Measurements from ENCODE around the gene MXRA7.
A peak's percentile ranks its signal among the peaks of the same experiment; 100 is the strongest.

Gene MXRA7

GRCh38 chr17:76690596-76691280 is 20.0 kb downstream of the MXRA7 start:
- Histone ChIP-seq H3K4me1 (ENCODE audit: control insufficient read depth, insufficient read depth, low read length) (peaks cover 11% of the 10 kb centered on the region), H3K9me3 (ENCODE audit: control insufficient read depth, insufficient read depth, low read depth, low read length) (no peaks in the 10 kb centered on the region), H3K27ac (ENCODE audit: extremely low read depth, low read depth, low read length) (no peak overlapping the region), H3K36me3 (ENCODE audit: control insufficient read depth in 2 of 2, insufficient read depth in 1 of 2, low read length in 2 of 2) (peaks cover 0 to 22% of the 10 kb centered on the region in 2 experiments; a peak in 2 of 3 replicates), H3K4me3 (ENCODE audit: low read depth, low read length) (no peak overlapping the region)
- CTCF ChIA-PET = interaction anchor here (0.6 to 14.2 kb wide), 9 partner anchors 9 to 365 kb away, joined by 3 to 175 read pairs (median 4); partner anchors contain the start of gene MXRA7
- no peak for TF ChIP-seq ZFP37 (tag by site-specific recombination; IDR thresholded peaks at IDR 0.05)
- TF ChIP-seq KLF1 (tag by site-specific recombination; IDR thresholded peaks at IDR 0.05) = no peak
- peak; percentile 76 for TF ChIP-seq ZNF121 (tag by site-specific recombination; IDR thresholded peaks at IDR 0.05)
- POLR2A ChIA-PET = interaction anchor here (0.9 to 2.1 kb wide), 2 partner anchors 9 to 28 kb away, joined by 3 to 6 read pairs; no protein-coding TSS in a partner anchor

GRCh38 chr17:76689859-76690258 is 20.9 kb downstream of the MXRA7 start:
- Histone ChIP-seq H3K4me3 (ENCODE audit: low read depth, low read length) (no peak overlapping the region), H3K36me3 (ENCODE audit: control insufficient read depth in 2 of 2, insufficient read depth in 1 of 2, low read length in 2 of 2) (peaks cover 0 to 23% of the 10 kb centered on the region in 2 experiments; a peak in 2 of 3 replicates), H3K9me3 (ENCODE audit: control insufficient read depth, insufficient read depth, low read depth, low read length) (no peaks in the 10 kb centered on the region), H3K4me1 (ENCODE audit: control insufficient read depth, insufficient read depth, low read length) (peaks cover 11% of the 10 kb centered on the region), H3K27ac (ENCODE audit: extremely low read depth, low read depth, low read length) (no peak overlapping the region)
- TF ChIP-seq ZNF10 (tag by site-specific recombination; IDR thresholded peaks at IDR 0.05) (no peak), PRDM2 (tag by site-specific recombination; IDR thresholded peaks at IDR 0.05; ENCODE audit: borderline replicate concordance) (no peak)
- CTCF ChIA-PET = interaction anchor here (0.6 to 14.2 kb wide), 11 partner anchors 8 to 169 kb away, joined by 3 to 175 read pairs (median 6); partner anchors contain the start of gene MXRA7
- POLR2A ChIA-PET = interaction anchor here (1.2 to 2.2 kb wide), 6 partner anchors 8 to 21 kb away, joined by 3 to 22 read pairs (median 10); partner anchors contain the start of gene MXRA7

GRCh38 chr17:76688165-76688622 is 22.6 kb downstream of the MXRA7 start:
- POLR2A ChIA-PET = interaction anchor here (0.6 to 2.2 kb wide), 10 partner anchors 9 to 131 kb away, joined by 3 to 22 read pairs (median 9); partner anchors contain the start of genes MFSD11, MXRA7 and SRSF2
- no peak overlapping the region for H3K4me3 ChIP-seq (ENCODE audit: low read depth, low read length)
- CTCF ChIA-PET = interaction anchor here (0.6 to 14.2 kb wide), 9 partner anchors 10 to 355 kb away, joined by 3 to 175 read pairs (median 5); partner anchors contain the start of gene MXRA7
- H3K4me1 ChIP-seq (ENCODE audit: control insufficient read depth, insufficient read depth, low read length) = peaks cover 11% of the 10 kb centered on the region
- H3K27ac ChIP-seq (ENCODE audit: extremely low read depth, low read depth, low read length) = peak overlapping the region; percentile 66
- TF ChIP-seq CTCF (tag by site-specific recombination; IDR thresholded peaks at IDR 0.05) (peak; percentile 49; the same call in 1 of the 2 replicates), HOXC10 (CRISPR knock-in tag; IDR thresholded peaks at IDR 0.05) (no peak), PBX3 (CRISPR knock-in tag; IDR thresholded peaks at IDR 0.05) (0 out of 2 replicates have a peak, but pooled peaks have one; percentile 33), ZNF37A (tag by site-specific recombination; IDR thresholded peaks at IDR 0.05) (no peak), SCRT2 (tag by site-specific recombination; IDR thresholded peaks at IDR 0.05) (0 out of 2 replicates have a peak, but pooled peaks have one; percentile 28), HIC1 (tag by site-specific recombination; IDR thresholded peaks at IDR 0.05) (peak; percentile 45; the same call in 1 of the 2 replicates), ZNF140 (tag by site-specific recombination; IDR thresholded peaks at IDR 0.05) (no peak), BCL11B (tag by site-specific recombination; IDR thresholded peaks at IDR 0.05; ENCODE audit: low read depth) (no peak), ZNF302 (tag by site-specific recombination; IDR thresholded peaks at IDR 0.05; ENCODE audit: low read depth) (no peak), ZNF600 (tag by site-specific recombination; IDR thresholded peaks at IDR 0.05) (no peak), ZBTB17 (tag by site-specific recombination; IDR thresholded peaks at IDR 0.05) (no peak)
- peaks cover 0 to 36% of the 10 kb centered on the region in 2 experiments; a peak in 2 of 3 replicates for H3K36me3 ChIP-seq (ENCODE audit: control insufficient read depth in 2 of 2, insufficient read depth in 1 of 2, low read length in 2 of 2)
- no peaks in the 10 kb centered on the region for H3K9me3 ChIP-seq (ENCODE audit: control insufficient read depth, insufficient read depth, low read depth, low read length)

Data from HEK293 (cell line).